NT2/D1 (cell line): Measurements from ENCODE around the gene SMIM15.

Source experiments
- SUZ12 ChIP-seq: IDR thresholded peaks from 2 replicates; pipeline ENCODE4 v1.6.1; 2011; ENCODE audit not compliant: insufficient read length, insufficient read depth; ENCODE audit errors: extremely low read depth
- YY1 ChIP-seq: IDR thresholded peaks from 2 replicates; pipeline ENCODE4 v1.6.1; 2011; ENCODE audit not compliant: insufficient read length, insufficient read depth
- ZNF274 ChIP-seq: IDR thresholded peaks from 2 replicates; pipeline ENCODE4 v1.6.1; 2011; ENCODE audit warnings: mild to moderate bottlenecking, low read depth, low read length

DNA sequence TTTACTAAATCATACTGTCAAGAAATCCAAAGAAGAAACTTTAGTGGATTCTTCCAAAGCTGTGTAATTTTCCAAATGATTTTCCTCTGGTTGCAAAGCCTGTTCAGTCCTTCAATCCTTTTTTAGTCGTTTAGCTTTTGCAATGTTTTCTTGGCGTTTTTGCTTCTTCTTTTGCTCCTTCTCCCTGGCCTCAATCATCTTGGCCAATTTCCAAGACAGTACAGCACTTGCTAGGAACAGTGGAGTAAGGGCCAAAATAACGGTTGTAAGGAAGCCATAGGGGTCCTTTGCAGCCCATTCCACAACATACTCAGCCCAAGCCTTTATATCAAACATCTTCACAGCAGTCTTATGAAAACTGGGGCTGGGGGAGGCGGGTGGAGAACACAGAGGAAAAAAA lies 2.4 kb downstream of the SMIM15 start:
- no peak for TF ChIP-seq SUZ12
- TF ChIP-seq ZNF274 = no peak
- no peak for TF ChIP-seq YY1
